GM19023 (cell line): ENCODE results near the gene SELENOK.

Experiments used
- ATAC-seq: cut with Tn5 transposase; IDR thresholded peaks from one replicate; pipeline ENCODE4 v1.9.1; 2021; ENCODE audit warnings: mild to moderate bottlenecking, moderate library complexity; ENCODE audit not compliant: unreplicated experiment

SELENOK gene

GRCh38 chr3:53884623-53885022, 7.0 kb downstream of the SELENOK start:
- no peak for ATAC-seq

DNA sequence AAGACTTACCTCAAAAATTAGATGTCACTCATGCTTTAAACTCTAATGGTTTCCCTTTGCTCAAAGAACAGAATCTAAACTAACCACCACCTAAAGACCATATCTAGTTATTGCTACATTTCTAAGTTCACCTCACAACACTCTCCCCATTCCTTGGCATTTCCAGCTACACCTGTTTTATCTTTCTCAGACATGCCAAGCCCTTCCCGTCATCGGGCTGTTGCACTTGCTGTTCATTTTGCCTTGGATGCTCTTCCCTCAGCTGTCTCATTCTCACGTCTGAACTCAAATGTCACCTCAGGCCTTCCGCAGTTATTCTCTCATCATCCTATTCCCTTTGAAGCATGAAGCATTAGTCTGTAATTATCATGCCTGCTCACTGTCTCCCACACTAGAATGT, 8.7 kb downstream of the SELENOK start:
- ATAC-seq, result no peak

DNA sequence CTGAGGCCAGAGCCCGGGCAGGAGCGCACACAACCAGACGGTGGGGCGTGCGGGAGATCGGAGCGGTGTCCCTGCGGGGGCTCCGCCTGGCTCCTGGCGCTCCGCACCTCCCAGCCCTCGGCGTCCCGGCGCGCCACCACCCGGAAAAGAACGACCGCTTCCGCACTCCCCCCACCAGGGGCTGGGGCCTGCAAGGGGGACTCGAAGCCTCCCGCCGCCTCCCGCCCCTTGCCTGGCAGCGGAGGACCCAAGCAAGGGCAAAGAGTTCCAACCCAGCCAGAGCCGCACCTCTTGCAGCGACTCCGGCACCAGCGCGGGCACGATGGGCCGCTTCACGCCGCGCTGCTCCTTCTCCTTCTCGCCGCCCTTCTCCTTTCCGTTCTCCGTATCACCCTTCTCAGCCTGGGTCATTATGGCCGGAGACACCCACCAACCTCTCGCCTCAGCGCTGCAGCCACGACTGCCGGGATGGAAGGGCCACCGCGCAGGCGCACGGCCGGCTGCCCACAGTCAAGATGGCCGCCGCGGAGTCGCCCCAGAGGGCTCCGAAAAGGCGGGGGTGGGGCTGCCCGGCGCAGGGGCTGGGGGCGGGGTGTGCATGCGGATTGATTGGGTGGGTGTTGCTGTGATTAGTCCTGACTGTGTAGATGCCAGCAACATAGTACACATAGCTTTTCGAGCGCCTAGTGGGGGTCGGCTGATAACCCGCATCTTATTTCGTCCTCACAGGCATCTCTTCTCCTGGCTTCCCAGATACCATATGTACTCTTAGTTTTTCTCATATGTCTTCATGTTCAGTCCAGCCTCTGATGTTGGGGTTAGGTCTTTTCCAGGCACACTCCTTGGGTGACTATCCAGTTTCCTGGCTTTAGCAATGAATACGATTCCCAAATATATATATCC, 9.7 kb downstream of the SELENOK start, which contains the start of gene ACTR8:
ACTR8 (minus strand) TSS at position 462 of the 903 bp plus-strand sequence; CDS start at position 411, 51 bp downstream.
- peak; percentile 78 for ATAC-seq

- no peak for ATAC-seq
These were observed 11.0 kb downstream of the SELENOK start for GRCh38 chr3:53880396-53881345.

DNA sequence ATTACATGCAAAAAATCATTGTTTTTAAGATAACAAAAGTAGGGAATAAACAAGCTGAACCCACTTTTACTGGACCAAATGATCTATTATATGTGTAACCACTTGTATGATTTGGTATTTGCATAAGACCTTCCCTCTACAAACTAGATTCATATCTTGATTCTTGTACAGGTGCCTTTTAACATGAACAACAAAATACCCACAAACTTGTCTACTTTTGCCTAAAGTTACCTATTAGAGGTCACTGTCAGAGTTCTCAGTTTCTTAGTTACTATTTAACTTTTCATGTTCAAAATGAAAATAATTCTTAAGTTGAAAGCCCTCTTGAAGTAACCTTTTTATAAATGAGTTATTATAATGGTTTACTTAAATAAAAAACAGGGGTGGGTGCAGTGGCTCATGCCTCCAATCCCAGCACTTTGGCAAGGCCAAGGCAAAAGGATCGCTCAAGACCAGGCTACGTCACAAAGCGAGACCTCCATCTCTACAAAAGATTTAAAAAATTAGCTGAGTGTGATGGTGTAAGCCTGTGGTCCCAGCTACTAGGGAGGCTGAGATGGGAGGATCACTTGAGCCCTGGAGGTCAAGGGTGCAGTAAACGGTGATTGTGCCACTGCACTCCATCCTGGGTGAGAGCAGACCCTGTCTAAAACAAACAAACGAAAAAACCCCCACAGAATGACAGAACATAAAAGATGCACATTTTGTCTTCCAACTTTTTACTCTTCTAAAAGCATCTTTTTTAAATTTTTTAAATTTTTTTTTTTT, 25.7 kb downstream of the SELENOK start:
- ATAC-seq, result no peak

- no peak for ATAC-seq
These were observed 28.5 kb downstream of the SELENOK start for GRCh38 chr3:53863145-53863544.

- ATAC-seq, result no peak
These were observed 29.4 kb downstream of the SELENOK start for GRCh38 chr3:53862241-53862640.

DNA sequence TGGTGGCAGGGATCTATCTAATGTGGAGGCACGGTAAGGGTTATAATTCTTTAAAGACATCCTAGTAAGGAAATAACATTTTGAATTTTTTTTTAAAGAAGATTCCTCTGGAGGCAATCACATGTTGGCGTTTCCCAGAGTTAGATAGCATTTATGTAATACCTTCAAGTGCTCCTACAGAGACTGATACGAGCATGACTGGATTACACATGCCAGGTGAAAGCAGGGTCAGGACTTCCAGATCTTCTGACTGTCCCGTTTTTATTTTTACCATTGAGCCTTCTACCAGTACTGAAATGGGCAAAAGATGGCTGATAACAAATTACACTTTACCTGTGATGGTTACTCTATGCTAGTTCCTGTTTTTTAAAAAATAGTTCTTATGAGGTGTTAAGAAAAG, 31.5 kb downstream of the SELENOK start:
- ATAC-seq, result no peak

DNA sequence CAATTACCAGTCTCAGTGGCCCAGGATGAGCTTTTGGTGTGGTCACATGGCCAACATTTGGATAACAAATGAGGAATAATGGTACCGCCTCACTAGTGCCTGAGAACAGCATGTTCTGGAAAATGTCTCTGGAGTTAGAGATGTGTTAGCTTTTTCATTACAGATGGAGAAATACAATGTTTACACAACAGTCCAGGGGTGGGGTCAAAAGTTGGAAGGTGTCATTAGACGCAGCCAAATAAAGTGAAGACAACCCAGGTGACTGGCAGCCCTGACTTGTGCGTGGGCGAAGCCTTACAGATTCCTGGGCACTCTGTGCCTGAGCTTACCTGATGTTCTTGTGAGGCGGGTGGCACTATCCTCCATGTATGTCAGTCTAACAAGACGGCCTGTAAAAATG, 32.5 kb downstream of the SELENOK start:
- no peak for ATAC-seq

- no peak for ATAC-seq
These were observed 33.4 kb downstream of the SELENOK start for GRCh38 chr3:53858096-53858741.

DNA sequence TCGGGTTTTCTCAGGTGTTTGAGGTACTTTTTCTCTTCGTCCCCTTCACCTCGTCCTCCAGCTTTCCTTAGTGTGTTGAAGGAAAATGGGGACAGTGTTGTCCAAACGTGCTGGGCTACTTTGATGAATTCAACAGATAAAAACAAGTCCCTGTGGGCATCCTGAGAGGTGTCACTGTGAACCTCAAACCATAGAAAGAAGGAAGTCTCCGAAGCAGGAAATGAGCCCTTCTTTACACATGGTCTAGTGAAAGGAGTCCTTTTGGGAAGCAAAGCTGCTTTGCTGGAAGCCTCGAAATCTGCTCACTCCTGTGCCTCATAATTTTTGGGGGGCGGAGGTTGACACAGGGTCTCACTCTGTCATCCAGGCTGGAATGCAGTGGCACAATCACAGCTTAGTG, 34.7 kb downstream of the SELENOK start:
- no peak for ATAC-seq

- ATAC-seq, result no peak
These were observed 40.8 kb downstream of the SELENOK start for GRCh38 chr3:53850895-53851294.

GRCh38 chr3:53849916-53850315, 41.7 kb downstream of the SELENOK start:
- no peak for ATAC-seq

DNA sequence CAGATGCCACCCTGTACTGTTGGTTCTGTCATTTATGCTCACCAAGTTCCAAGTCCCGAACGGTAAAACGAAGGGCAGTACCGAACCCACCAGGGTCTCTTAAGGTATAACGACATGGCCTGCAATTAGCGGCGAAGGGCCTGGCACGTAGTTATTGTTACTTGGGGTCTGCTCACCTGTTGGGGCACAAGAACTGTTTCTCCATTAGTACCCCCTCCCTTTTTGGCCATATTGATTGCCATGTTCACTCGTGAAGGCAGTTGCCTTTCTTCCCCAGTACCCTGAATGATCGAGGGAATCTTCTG, 44.9 kb downstream of the SELENOK start:
- ATAC-seq, result no peak

- peak; percentile 46 for ATAC-seq
These were observed 45.4 kb downstream of the SELENOK start, which contains the start of the genes CHDH and IL17RB for GRCh38 chr3:53846134-53846850. TSS of gene CHDH (minus strand) at chr3:53846419. CDS start at chr3:53824008, 22,411 bp downstream. TSS of gene IL17RB (plus strand) at chr3:53846568. CDS start at chr3:53846589, 21 bp downstream.

GRCh38 chr3:53845881-53846133, 45.9 kb downstream of the SELENOK start:
- ATAC-seq, result no peak

DNA sequence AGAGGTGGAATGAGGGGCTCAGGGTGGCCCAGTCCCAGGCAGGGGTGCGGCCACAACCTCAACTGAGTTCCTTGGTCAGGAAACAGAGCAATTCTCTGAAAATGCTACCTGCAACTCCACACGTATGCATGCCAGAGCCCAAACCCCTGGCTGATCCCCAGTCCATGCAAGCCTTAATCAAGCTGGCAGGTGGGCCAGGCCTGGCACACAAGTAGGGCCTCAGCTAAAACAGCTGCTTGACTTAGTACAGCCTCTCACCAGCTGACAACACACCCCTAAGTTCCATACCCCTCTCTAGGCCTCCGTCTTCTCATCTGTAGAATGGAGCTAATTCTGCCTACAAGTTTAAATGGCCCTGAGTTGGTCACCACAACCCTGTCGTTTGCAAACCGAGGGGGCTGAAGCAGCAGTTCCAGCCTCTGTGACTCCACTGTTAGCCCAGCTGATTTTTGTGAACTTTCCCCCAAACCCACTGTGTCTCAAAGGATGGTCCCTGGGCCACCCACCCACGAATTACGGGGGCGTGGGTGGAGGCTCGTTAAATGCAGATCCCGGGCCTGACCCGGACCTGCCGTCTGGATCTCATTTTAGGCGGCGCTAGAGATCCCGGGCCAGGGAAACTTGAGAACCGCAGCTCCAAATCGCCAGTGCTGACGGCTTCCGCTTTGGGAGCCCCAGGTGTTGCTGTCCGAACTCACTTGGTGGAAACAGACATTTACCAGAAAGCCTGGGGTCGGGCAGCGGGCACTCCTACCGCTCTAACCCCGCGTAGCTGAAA, 46.4 kb downstream of the SELENOK start:
- ATAC-seq, result peak; percentile 9

GRCh38 chr3:53844262-53845102, 47.2 kb downstream of the SELENOK start:
- ATAC-seq, result peak; percentile 0
